Measurements from ENCODE around the gene CCDC34.
A peak's percentile ranks its signal among the peaks of the same experiment; 100 is the strongest.

The CCDC34 gene, protein sequence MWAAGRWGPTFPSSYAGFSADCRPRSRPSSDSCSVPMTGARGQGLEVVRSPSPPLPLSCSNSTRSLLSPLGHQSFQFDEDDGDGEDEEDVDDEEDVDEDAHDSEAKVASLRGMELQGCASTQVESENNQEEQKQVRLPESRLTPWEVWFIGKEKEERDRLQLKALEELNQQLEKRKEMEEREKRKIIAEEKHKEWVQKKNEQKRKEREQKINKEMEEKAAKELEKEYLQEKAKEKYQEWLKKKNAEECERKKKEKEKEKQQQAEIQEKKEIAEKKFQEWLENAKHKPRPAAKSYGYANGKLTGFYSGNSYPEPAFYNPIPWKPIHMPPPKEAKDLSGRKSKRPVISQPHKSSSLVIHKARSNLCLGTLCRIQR

DNA sequence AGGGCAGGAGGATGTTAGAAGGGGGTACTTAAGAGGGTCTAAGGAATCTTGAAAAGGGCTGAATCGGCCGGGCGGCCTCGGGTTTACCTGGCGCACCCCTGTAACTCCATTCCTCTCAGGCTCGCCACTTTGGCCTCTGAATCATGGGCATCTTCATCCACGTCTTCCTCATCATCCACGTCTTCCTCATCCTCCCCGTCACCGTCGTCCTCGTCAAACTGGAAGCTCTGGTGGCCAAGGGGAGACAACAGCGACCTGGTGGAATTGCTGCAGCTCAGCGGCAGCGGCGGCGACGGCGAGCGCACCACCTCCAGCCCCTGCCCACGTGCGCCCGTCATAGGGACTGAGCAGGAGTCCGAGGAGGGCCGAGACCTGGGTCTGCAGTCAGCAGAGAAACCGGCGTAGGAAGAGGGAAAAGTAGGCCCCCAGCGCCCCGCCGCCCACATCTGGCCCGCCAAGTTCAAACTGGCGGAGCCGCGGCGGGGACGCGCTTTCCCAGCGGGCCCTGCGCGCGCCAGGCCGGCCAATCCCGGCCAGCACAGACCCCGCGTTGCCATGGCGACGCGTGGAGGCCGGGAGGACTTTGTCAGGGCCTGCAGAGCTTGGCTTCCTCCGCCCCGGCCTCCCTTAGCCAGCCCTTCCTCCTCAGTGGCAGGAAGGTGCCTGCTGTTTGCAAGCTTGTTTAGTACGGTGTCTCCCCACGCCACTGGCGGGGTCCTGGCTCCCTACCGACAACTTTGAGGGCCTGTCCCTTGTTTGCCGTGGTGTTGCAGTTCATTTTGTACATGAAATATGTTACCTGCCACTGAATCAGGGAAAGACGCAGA, at the start of gene CCDC34:
TSS of gene CCDC34 (minus strand) at position 467 of the 827 bp plus-strand sequence. CDS start at position 446, 21 bp downstream.
- DNase-seq, result peak; percentile 85

DNA sequence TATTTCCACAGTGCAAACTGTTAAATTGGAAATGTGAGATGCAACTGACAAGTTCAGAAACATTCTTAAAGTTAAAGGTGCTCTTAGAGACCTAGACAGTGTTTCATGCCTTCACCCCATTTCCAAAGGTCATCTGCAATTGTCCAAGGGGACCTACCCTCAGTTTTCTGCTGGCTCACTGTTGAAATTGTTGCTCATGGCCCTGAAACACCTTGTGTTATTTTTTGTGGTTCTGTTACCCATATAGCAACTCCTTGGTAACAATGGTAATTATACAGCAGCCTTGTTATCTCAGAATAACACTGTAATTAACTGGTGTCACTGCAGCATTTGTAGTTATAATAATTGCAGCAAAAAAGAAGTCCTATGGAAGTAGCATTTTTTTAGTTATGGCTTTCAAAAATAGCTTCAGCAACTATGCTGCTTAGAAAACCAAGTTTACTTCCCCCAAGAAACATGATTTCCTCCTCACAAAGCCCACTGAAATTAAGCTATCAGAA, 49.2 kb upstream of the CCDC34 start:
- no peak for DNase-seq

DNA sequence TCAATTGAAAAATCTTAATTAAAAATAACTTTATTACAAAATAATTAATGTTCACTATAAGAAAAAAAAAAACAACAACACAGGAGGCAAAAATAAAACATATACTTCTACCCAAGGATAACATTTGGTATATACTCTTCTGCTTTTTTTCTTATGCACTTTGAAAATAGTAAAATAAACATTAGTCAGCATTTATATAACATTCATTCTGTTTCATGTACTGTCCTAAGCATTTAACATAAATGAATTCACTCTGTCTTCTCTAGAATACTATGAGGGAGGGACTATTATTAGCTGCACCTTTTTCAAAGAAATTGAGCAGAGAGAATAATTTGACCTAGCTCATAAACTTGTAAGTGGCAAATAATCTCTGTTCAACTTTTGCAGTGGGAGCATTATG, 48.3 kb upstream of the CCDC34 start:
- DNase-seq, result no peak

DNA sequence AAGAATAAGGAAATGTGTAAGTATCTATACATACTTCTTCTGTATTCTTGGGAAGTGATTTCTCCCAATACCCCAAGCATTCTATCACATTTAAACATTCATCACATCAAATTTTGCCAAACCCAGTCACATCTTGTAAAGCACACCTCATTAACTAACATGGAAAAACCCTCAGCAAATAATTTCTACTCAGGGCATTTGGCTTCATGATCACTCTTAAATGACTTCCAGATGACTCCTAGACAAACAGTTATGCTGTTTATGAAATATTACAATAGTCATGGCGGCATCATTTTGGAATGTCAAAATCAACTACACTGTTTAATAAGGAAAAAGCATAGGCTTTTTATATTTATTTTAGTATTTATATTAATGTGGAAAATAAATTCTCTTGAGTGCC, 47.3 kb upstream of the CCDC34 start:
- DNase-seq, result no peak

DNA sequence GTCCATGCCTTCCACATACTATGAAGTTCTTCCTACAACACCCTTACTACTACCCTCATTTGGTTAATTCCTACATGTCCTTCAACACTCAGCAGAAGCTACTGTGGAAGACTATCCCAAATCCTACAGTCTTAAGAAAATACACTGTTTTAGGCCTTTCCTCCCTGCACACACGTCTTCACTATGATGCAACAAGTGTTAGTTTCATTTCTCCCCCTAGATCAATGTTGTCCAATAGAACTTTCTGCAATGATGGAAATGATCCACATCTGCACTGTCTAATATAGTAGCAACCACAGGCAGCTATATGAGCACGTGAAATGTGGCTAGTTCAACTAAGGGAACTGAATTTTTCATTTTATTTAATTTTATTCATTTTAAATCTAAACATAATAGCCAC, 46.7 kb upstream of the CCDC34 start:
- DNase-seq, result no peak

DNA sequence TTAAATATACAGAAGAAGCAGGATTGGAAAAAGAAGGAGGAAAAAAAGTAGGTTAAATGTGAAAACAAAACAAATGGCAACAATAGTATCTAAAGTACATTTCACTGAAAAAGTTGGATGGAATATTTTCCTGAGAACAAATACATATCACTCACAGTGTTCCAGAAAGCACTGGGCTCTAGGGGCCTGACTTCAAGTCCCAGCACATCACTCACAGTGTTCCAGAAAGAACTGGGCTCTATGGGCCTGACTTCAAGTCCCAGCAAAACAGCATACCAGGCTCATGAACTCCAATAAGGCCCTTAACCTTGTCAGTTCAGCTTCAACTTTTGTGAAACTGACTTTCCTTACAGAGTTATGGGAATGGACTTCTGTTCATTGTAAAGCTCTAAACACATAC, 46.0 kb upstream of the CCDC34 start:
- DNase-seq, result no peak

DNA sequence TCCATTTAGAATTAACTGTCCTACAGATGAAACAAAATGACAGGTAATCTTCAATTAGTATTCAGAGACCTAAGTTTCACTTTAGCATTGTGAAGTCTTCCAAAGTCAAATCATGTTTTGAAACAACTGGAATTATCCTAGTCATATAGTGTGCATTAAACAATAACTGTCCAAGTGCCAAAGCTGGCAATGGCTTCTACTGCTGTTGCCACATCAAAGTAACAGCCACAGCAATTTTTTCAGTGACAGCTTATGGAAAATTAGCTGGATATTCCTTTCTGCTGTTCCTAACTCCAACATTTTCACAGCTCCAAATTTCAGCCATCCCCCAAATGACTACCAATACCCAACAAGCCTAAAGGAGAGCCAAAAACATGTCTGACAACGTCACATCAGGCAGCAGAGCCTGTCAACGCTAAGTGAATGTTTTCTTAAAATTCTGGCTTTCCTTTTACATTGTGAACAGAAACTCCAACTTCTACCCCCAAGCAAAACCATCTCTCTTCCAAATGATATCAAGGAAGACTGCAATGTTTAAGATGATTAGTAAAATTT, 45.3 kb upstream of the CCDC34 start:
- DNase-seq, result no peak

DNA sequence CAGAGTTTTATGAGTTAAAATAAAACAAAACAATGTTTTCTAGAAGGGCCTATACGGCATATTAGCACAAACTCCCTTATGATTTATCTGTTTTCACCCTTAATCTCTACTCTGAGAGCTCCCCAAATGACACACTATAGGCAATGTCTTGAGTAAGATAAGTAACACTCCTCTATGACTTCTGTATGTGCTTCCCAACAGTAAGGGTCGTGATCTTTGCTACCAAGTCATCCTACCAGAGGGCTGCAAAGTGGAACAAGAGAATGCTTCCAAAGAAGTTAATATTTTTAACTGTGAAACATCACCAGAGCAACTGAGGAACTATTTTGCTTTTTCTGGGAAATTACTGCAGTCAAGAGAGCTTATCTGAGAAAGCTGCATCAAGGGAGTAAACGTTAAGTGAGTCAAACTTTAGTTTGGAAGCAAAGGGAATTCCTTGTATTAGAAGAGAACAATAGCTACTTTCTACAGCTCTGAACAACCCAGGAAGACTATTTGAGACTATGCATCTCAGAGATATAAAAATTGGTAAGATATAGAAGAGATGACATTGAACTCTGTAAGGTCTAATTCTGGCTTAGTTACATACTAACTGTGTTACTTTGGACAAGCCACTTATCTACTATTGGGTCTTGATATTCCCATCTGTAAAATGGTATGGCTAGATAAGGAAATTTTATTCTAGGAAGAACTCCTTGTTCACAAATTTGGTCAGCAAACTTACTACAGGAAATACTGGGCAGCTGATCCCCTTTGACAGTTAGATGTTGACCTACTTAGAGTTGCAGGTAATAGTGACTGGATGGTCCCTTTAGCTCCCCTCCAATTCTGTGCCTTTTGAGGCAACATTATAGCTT, 43.7 kb upstream of the CCDC34 start:
- no peak for DNase-seq

DNA sequence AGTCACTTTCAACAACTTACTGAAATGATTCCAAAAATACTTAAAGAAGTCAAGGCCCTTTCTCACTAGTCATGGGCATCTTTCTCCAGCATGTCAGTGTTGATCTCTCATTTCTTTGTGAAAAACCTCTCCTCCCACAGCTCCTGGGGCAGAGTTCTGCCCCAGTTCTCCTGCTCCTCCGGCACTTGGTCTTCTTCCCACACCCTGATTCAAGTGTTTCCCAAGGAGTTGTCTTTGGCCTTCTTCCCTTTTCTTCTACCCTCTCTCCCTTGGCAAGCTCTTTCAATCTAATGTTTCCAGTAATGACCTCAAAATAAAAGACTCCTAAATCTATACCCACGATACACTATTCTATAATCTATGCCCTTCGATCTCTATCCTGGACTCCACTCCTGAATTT, 42.1 kb upstream of the CCDC34 start:
- no peak for DNase-seq

DNA sequence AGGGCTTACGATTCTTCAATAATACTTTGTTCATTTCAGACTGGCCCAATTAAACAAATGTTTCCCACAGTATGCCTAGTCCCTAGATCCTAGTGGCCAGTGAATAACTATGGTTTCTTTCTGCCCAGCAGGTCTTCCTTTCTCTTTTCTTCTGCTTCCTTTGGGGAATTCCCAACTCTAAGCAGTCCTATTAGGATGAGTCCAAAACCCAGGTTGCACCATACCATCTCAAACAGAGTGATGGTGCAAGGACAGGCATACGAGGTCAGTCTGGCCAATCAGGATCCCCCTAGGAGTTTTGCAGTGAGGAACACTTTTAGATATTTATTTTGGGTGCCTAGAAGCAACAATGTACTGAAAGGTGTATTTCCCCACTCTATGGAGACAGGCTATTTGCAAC, 41.4 kb upstream of the CCDC34 start:
- DNase-seq, result no peak

DNA sequence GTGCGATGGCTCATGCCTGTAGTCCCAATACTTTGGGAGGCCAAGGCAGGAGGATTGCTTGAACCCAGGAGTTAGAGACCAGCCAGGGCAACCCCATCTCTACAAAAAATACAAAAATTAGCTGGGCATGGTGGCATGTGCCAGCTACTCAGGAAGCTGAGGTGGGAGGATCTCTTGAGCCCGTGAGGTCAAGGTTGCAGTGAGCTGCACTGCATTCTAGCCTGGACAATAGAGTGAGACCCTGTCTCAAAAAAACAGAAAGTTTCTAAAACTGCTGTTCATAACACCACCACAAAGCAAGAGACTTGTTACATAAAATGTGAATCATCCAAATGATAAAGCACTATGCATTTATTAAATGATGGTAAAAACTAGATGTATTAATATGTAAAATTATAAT, 40.2 kb upstream of the CCDC34 start:
- no peak for DNase-seq

DNA sequence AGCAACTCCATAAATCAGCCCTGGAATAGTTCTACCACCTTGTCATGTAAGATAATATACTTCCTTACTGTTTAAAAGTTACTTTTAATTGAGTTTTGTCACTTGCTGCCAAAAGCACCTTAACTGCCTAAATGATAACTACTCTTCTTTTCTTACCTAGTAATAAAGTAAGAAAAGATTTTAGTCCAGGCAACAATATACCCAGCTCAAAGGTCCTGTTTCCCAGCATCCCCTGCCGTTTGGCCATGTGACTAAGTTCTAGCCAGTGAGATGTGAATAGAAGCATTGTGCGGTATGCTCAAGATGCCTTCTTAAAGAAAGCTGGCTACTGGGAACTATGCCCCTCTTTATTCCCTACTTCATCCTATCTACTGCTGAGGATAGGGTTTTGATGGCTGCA, 39.4 kb upstream of the CCDC34 start:
- no peak for DNase-seq

DNA sequence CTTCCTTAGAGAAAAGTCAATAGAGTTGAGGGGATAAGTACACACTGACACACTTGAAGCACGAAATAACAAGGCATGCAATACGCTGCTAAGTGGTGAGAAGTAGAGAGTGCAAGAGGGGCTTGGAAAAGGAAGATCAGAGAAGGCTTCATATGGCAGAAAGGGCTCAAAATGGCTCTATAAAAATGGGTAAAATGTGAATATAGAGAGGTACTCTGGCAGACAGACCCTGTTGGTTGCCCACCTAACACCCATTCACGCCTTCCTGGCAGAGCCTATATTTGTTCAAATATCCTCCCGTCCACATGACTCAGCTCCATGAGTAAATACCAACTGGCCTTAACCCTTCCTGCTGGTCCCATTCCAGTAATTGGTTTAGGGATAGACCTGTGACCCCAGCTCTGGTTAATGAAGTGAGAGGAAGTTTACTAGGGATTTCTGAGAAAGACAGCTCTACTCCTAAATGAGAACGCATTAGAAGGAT, 38.9 kb upstream of the CCDC34 start:
- DNase-seq, result no peak

DNA sequence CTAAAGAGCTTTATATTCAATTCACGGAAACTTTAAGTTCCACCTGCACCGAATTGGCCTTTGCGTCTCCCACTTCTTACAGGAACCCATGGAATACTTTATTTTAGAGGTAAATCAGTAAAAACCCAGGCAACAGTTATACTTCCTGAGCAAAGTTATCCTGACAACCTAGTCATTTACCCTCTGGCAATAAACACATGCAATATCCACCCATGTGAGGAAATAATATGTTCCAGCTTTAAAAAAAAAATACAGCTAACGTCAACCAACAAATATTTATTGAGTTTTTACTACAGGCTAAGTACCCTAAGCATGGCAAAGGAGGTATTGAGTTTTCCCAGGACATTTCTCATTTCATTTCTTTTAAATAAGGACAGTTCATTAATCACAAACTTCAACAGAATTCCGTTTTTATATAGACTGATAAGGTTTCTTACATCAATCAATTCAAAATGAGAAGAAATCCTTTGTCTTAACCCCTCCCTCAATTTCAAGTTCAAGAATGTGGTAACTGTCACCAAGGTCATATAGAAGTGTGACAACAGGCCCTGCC, 38.3 kb upstream of the CCDC34 start:
- no peak for DNase-seq

DNA sequence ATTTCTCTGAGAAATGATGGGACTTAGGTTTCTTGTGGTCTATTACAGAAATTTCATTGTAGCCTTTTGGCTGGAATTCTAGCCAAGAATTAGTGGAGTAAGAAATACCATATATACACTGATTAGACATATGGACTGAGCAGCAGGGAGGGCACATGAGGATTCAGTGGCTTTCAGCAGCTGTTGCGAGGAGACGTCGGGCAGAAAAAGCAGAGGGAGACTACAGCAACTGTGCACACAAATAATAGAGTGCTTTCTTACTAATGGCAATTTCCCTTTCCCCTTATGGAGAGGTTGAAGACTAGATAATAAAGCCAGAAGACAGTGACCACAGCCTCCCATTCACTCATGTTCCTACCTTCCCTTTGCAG, 35.4 kb upstream of the CCDC34 start:
- no peak for DNase-seq

DNA sequence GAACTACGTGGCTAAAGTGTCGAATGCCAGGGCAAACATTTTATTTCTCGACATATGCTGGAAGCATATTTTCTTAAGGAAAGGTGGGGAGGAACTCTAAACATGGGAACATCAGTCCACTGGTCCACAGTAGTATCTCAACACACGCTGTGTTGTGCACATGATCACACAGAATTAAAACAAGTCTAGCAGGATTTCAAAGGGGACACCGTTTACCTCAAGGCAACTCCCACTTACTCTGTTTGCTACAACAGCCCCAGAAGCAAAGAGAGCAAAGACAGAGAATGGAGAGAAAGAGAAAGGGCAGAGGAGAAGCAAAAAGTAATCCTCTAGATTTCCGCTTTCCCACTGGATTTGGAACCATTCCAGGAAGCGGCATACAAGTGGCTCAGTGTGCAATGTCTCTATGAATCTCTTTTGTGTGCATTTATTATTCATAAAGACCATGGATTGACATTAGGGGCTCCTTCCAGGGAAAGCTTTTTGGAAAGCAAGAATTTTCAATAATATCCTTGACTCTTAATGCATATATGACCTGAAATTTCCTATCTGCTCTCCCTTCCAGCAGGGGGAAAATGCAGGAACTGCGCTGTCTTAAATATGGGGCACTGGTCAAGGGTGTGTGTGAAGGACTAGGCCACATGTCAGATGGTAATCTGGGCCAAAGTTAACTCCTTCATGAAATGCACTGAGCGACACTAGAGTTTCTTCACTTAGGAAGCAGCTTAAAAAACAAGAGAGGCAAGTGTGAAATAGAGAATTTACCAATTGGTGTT, 34.8 kb upstream of the CCDC34 start:
- DNase-seq, result no peak

DNA sequence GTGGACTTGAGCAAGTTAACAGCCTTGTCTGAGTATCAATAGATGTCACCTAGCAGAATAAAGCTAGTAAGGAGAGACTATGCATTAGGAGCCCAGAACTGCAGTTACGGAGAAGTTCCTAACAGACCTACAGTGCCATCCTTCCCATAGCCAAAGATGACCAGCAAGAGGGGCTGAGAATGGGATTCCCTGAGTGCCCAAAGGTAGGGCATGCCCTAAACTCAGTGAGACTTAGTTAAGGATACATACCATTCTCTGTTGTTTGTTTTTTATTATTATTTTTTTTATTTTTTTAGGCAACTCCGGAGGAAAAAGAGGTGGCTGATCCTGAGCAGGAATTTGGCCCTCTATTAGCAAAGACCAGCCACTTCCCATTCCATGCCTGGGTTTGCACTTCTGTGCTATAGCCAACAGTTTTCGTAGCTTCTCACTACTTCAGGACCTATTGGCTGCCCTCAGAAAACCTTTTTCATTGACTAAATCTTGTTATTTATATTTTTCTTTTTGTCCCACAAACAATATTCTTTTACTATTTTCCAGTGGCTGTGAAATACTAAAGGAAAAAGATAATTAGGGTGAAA, 33.3 kb upstream of the CCDC34 start:
- DNase-seq, result no peak

DNA sequence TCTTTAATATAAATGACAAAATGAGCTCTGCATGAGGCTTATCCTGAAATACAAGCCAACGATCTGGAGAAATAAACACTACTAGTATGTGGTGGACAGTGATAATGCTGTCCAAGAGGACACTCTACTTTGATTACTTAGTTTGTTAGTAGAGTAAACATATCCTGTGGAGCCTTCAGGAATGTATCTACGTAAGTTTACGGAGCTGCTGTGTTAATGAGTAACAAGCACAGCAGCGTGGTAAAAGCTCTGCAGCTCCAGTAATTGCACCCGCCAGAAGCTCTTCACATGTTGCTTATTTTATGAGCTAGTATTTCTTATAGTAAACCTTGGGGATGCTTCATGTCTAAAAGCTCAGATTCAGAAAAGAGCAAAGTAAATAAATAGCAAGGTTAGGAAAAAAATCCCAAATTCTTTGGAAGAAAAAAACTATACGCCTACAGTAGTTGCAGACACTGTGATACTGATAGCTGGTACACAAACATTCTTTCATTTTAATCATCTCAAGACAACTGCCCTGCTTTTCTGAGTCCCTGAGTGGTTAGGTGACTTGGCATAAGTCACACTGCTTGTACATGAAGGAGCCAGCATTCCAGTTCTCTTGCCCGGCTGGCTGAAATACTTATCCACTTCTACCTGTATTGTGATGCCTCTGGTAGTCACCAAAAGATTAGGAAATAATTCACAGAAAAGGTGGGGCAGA, 32.7 kb upstream of the CCDC34 start:
- no peak for DNase-seq

DNA sequence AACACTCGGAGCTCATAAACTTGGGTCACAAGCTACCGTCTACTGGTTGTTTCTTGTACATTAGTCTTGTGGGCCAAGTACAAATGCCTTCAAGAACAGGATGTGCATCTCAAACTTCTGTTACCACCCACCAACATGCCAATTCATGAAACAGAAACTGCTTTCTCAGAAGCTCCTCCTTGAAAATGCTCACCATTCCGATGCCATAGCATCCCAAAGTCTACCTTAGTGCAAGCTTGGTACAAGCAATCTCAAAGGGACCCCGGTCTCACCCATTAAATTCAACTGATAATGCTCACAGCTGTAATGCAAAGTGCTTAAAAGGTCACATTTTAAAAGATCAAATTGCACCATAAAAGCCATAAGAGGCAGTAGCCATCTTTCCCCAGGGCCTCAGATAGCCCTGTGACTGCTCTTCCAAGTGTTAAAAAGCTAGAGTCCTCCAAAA, 31.8 kb upstream of the CCDC34 start:
- DNase-seq, result no peak

Data from stimulated activated CD4-positive, alpha-beta T cell treated with anti-CD3 and anti-CD28 coated beads, Interleukin-4, amount 100 ng/mL, for 24 hours (primary cell).